Neuronal stem cell (in vitro differentiated cells): ENCODE data around the gene NSFL1C.
A peak's percentile ranks its signal among the peaks of the same experiment; 100 is the strongest.
"Not testable (repeated sequence)": the region's sequence is repeated elsewhere in the genome, so short reads cannot be mapped to it uniquely, and the experiment has no call there.

Experiments used
- DNase-seq: peaks from one replicate; pipeline ENCODE4 v3.0.0-alpha.2; 2013; ENCODE audit warnings: low spot score
- H2AFZ ChIP-seq: one replicate; pipeline ENCODE4 v1.6.1; 2013; ENCODE audit warnings: mild to moderate bottlenecking, low read length, inconsistent platforms
- H2AK5ac ChIP-seq: 2 replicates; pipeline ENCODE4 v1.6.1; 2013; ENCODE audit warnings: low read depth, mild to moderate bottlenecking, inconsistent platforms, low read length, moderate library complexity, mixed read lengths
- H2BK120ac ChIP-seq: 2 replicates; pipeline ENCODE4 v1.6.1; 2013; ENCODE audit warnings: low read depth, mild to moderate bottlenecking, inconsistent platforms, low read length, moderate library complexity, mixed read lengths
- H2BK12ac ChIP-seq: one replicate; pipeline ENCODE4 v1.6.1; 2013; ENCODE audit warnings: low read length, inconsistent platforms
- H2BK15ac ChIP-seq: 2 replicates; pipeline ENCODE4 v1.6.1; 2013; ENCODE audit warnings: mild to moderate bottlenecking, low read length, inconsistent platforms, mixed read lengths
- H2BK5ac ChIP-seq: one replicate; pipeline ENCODE4 v1.6.1; 2013; ENCODE audit warnings: inconsistent platforms, mild to moderate bottlenecking, low read length, moderate library complexity
- H3K14ac ChIP-seq: one replicate; pipeline ENCODE4 v1.6.1; 2013; ENCODE audit warnings: low read length, inconsistent platforms
- H3K18ac ChIP-seq: 2 replicates; pipeline ENCODE4 v1.6.1; 2013; ENCODE audit warnings: low read length, inconsistent platforms
- H3K23ac ChIP-seq: 2 replicates; pipeline ENCODE4 v1.6.1; 2013; ENCODE audit warnings: low read depth, mild to moderate bottlenecking, mixed read lengths, low read length, inconsistent platforms; ENCODE audit not compliant: poor library complexity
- H3K27ac ChIP-seq: replicated peaks from 3 replicates; pipeline ENCODE4 v1.5.1; 2013; ENCODE audit warnings: low read length, inconsistent platforms
- H3K27me3 ChIP-seq, 3 experiments: 2 replicates each; pipeline ENCODE4 v1.6.1; 2013; ENCODE audit warnings: low read length in 3 of 3, mild to moderate bottlenecking in 2 of 3, inconsistent platforms in 1 of 3, low read depth in 1 of 3, mixed read lengths in 1 of 3, moderate library complexity in 1 of 3; ENCODE audit not compliant: control insufficient read depth in 3 of 3, insufficient read depth in 3 of 3
- H3K36me3 ChIP-seq, 2 donors: replicated peaks in 1 of 2; 2 replicates each; pipeline ENCODE4 v1.6.1; 2013; ENCODE audit warnings: low read length in 2 of 2; ENCODE audit not compliant: control insufficient read depth in 2 of 2, insufficient read depth in 2 of 2
- H3K4ac ChIP-seq: 2 replicates; pipeline ENCODE4 v1.6.1; 2013; ENCODE audit warnings: inconsistent platforms, mild to moderate bottlenecking, low read length, moderate library complexity
- H3K4me1 ChIP-seq, 2 donors: 1 replicate in 1 of 2; 2 replicates in 1 of 2; pipeline ENCODE4 v1.6.1; 2013; ENCODE audit warnings: low read length in 2 of 2, low read depth in 1 of 2; ENCODE audit not compliant: control insufficient read depth in 2 of 2, insufficient read depth in 1 of 2
- H3K4me2 ChIP-seq: one replicate; pipeline ENCODE4 v1.6.1; 2013; ENCODE audit warnings: mild to moderate bottlenecking, low read length, inconsistent platforms; ENCODE audit not compliant: insufficient read depth, poor library complexity, severe bottlenecking
- H3K4me3 ChIP-seq, 2 donors: 2 replicates each; pipeline ENCODE4 v1.5.1; 2013; ENCODE audit warnings: low read length in 2 of 2, mild to moderate bottlenecking in 2 of 2, inconsistent platforms in 1 of 2, moderate library complexity in 1 of 2
- H3K79me1 ChIP-seq: one replicate; pipeline ENCODE4 v1.6.1; 2013; ENCODE audit warnings: low read depth, mild to moderate bottlenecking, inconsistent platforms, low read length, moderate library complexity
- H3K9ac ChIP-seq: one replicate; pipeline ENCODE4 v1.6.1; 2013; ENCODE audit warnings: mild to moderate bottlenecking, low read depth, low read length, inconsistent platforms; ENCODE audit not compliant: poor library complexity
- H3K9me3 ChIP-seq, 2 donors: replicated peaks in 1 of 2; 2 replicates each; pipeline versions ENCODE3 to v1.6.1; 2013; ENCODE audit warnings: low read length in 2 of 2, mild to moderate bottlenecking in 2 of 2, inconsistent platforms in 1 of 2, low read depth in 1 of 2, mixed read lengths in 1 of 2, moderate library complexity in 1 of 2; ENCODE audit not compliant: control insufficient read depth in 2 of 2, insufficient read depth in 1 of 2
- H4K8ac ChIP-seq: one replicate; pipeline ENCODE4 v1.6.1; 2013; ENCODE audit warnings: low read depth, mild to moderate bottlenecking, inconsistent platforms, low read length, moderate library complexity
- H4K91ac ChIP-seq: one replicate; pipeline ENCODE4 v1.6.1; 2013; ENCODE audit warnings: low read length, low read depth, mild to moderate bottlenecking, inconsistent platforms; ENCODE audit not compliant: poor library complexity
- WGBS, 2 donors: extraction: QIAGEN DNeasy Blood & Tissue Kit; methylation state at CpG; one replicate each; pipeline ENCODE4 v1.1.7; 2013; ENCODE audit warnings: missing lambda C conversion rate in 2 of 2, mixed read lengths in 1 of 2; ENCODE audit not compliant: insufficient read length in 2 of 2, insufficient replicate concordance in 1 of 2; ENCODE audit errors: extremely low coverage in 2 of 2; 5-methylcytosine and 5-hydroxymethylcytosine counted together

NSFL1C gene

DNA sequence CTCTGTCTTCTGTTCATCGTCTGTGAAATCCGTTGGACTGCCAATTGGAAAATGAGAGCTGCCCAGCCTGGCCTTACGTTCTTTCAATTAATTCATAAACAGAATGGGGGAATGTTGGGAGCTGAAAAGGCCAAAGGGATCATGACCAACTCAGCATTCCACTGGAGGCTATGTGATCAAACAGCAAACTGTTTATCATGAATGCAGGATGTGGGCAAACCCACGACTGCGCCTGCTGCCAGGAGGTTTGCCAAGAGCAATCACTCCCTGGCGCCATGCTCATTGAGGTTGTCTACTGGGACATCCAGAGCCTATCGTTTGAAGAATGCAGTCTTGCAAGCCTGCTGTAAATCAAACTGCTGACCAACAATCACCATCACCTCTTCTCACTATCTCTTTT is 64.5 kb downstream of the NSFL1C start:
- Histone ChIP-seq H4K91ac (no peak overlapping the region), H2AFZ (no peak overlapping the region), H2BK15ac (no peak overlapping the region), H3K27me3 (no peaks in the 10 kb centered on the region), H4K8ac (no peak overlapping the region), H3K14ac (no peak overlapping the region), H3K36me3 (no peaks in the 10 kb centered on the region), H2BK120ac (no peak overlapping the region), H3K79me1 (no peaks in the 10 kb centered on the region), H3K27ac (no peak overlapping the region), H3K23ac (no peak overlapping the region), H2BK5ac (no peak overlapping the region), H2AK5ac (no peak overlapping the region), H3K4me2 (no peak overlapping the region), H3K18ac (no peak overlapping the region), H3K4me1 (peaks cover 0 to 3% of the 10 kb centered on the region in 2 donors), H3K9me3 (no peaks in the 10 kb centered on the region), H3K4me3 (no peak overlapping the region), H2BK12ac (no peak overlapping the region), H3K9ac (no peak overlapping the region), H3K4ac (no peak overlapping the region)
- WGBS, 2 donors: no CpG with 5 or more reads among the region's 7 CpGs
- DNase-seq: no peak

DNA sequence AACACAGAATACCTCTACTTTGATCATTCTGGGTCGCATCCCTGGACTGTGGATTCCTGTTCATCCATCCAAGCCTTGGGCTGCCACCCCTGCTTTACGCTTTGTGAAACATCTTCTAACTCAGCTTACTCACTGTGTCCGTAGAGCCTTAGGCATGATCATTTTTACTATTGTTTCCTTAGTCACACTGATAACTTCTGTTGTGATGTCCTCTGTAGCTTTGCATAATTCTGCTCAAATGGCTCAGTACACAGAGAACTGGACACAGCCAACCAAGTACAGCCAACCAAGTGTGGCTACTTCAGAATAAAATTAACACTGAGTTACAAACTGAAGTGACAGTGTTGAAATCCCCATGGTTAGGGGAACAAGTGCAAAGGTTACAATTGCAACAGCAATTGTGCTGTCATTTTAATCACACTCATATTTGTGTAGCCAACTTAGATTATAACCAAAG is 65.2 kb downstream of the NSFL1C start:
- Histone ChIP-seq H3K79me1 (no peaks in the 10 kb centered on the region), H3K9me3 (no peaks in the 10 kb centered on the region), H3K4ac (no peak overlapping the region), H3K4me1 (peaks cover 0 to 4% of the 10 kb centered on the region in 2 donors), H3K14ac (no peak overlapping the region), H4K91ac (no peak overlapping the region), H2AFZ (no peak overlapping the region), H3K4me2 (no peak overlapping the region), H2AK5ac (no peak overlapping the region), H2BK5ac (no peak overlapping the region), H3K36me3 (no peaks in the 10 kb centered on the region), H2BK15ac (no peak overlapping the region), H3K18ac (no peak overlapping the region), H2BK12ac (no peak overlapping the region), H3K27ac (no peak overlapping the region), H3K4me3 (no peak overlapping the region), H2BK120ac (no peak overlapping the region), H4K8ac (no peak overlapping the region), H3K27me3 (peaks cover 0 to 2% (median 0%) of the 10 kb centered on the region in 3 experiments), H3K9ac (no peak overlapping the region), H3K23ac (no peak overlapping the region)
- DNase-seq: no peak
- WGBS, 2 donors: no CpG with 5 or more reads among the region's 3 CpGs

GRCh38 chr20:1399678-1400366 is 66.8 kb downstream of the NSFL1C start:
- not testable (repeated sequence) for H2BK120ac ChIP-seq, H3K36me3 ChIP-seq, DNase-seq, H2BK12ac ChIP-seq, H3K4ac ChIP-seq, H3K4me3 ChIP-seq, H4K8ac ChIP-seq, H3K79me1 ChIP-seq, H3K4me2 ChIP-seq, H3K9ac ChIP-seq, H4K91ac ChIP-seq, H3K23ac ChIP-seq, H3K14ac ChIP-seq, H2AK5ac ChIP-seq, H2BK15ac ChIP-seq, H3K9me3 ChIP-seq, H3K27me3 ChIP-seq, H2AFZ ChIP-seq, H2BK5ac ChIP-seq, H3K27ac ChIP-seq, H3K4me1 ChIP-seq, H3K18ac ChIP-seq
- WGBS, 2 donors: no CpG with 5 or more reads among the region's 8 CpGs

- H3K79me1 ChIP-seq, H3K9me3 ChIP-seq, H3K23ac ChIP-seq, H3K18ac ChIP-seq, H3K27me3 ChIP-seq, H3K4me2 ChIP-seq, H3K4ac ChIP-seq, H3K9ac ChIP-seq, H3K36me3 ChIP-seq, H2BK120ac ChIP-seq, H2BK15ac ChIP-seq, DNase-seq, H3K4me3 ChIP-seq, H2AK5ac ChIP-seq, H4K91ac ChIP-seq, H4K8ac ChIP-seq, H3K27ac ChIP-seq, H3K14ac ChIP-seq, H2BK12ac ChIP-seq, H3K4me1 ChIP-seq, H2BK5ac ChIP-seq: not testable (repeated sequence)
- WGBS, 2 donors: no CpG with 5 or more reads among the region's 7 CpGs
- H2AFZ ChIP-seq: peak overlapping the region; percentile 67
Observed at GRCh38 chr20:1398185-1398584, 68.5 kb downstream of the NSFL1C start.
